Measurements from ENCODE around the gene ATG4B. TPM values are rescaled to one million over a fixed set of nuclear protein-coding genes. Genes with fewer than 3 reads are reported as not detected.

Gene ATG4B
- total and polyA plus RNA-seq, 9 of the 15 experiments (the other 6 are each of a cell fraction or from before 2014, with no cell fraction given) = 5.9 to 58.8 (median 35.6) TPM

DNA sequence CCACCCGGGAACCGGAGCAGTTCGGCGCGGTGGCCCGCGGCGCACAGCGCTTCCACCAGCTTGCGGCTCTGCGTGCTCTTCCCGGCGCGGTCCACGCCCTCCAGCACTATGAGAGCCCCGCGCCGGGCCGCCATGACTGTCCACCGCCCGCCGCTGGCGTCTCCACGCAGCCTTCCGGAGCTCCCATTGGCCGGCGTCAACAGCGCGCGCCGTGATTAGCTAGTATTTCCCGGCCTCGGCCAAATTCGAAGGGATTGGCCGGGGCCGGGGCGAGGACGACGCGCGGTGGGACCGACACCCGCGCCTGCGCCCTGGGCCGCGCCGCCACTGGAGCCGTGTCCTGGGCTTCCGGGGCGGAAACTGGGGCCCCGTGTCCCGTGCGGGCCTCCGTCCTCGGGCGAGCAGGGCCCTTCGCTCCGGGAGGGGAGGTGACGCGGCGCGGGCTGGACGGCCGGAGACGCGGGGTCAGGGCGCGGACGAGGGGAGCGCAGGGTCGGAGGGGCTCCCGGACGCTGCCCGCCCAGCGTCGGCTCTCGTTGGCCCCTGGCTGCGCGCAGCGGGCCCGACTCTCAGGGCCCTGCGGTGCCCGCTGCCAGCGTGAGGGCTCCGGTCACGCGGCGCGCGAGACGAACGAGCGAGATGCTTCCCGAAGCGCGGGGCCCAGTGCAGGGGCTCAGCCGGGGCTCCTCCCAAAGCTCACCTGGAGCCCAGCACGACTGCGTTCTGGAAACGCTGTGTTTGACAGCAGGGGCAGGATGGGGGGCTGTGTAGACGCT is 49.3 kb downstream of the ATG4B start, which contains the start of gene DTYMK (continued):
- TF ChIP-seq RBM22 (IDR thresholded peaks at IDR 0.05; ENCODE audit: low read depth, low read length, poor library complexity, severe bottlenecking) (peak; percentile 65), HCFC1 (IDR thresholded peaks at IDR 0.05; ENCODE audit: low read depth, low read length) (peak; percentile 67), ZNF263 (CRISPR knock-in tag; IDR thresholded peaks at IDR 0.05; ENCODE audit: borderline replicate concordance) (no peak), CXXC5 (CRISPR knock-in tag; IDR thresholded peaks at IDR 0.05) (peak; percentile 84), NONO (IDR thresholded peaks at IDR 0.05; ENCODE audit: low read depth in 2 of 2, low read length in 1 of 2) (peak; percentile 66 to 72), C11orf30 (IDR thresholded peaks at IDR 0.05; ENCODE audit: low read depth) (peak; percentile 94), LEF1 (IDR thresholded peaks at IDR 0.05) (no peak), NUFIP1 (IDR thresholded peaks at IDR 0.05; ENCODE audit: partially characterized antibody) (no peak), STAT5B (CRISPR knock-in tag; IDR thresholded peaks at IDR 0.05) (no peak), NFYB (IDR thresholded peaks at IDR 0.05; ENCODE audit: extremely low read depth, insufficient read length) (peak; percentile 22), NELFE (IDR thresholded peaks at IDR 0.05; ENCODE audit: insufficient read depth, insufficient read length) (no peak), FOXK2 (conservative IDR thresholded peaks at IDR 0.05 in 1 of 2, IDR thresholded peaks at IDR 0.05 in 1 of 2; ENCODE audit: low read depth in 2 of 2) (peak in 1 of 2 experiments; percentile 57; a peak in 2 of 4 replicates), HIVEP1 (CRISPR knock-in tag; IDR thresholded peaks at IDR 0.05) (no peak), SREBF2 (CRISPR knock-in tag; IDR thresholded peaks at IDR 0.05) (no peak), ZSCAN29 (IDR thresholded peaks at IDR 0.05) (peak; percentile 92), YY1 (IDR thresholded peaks at IDR 0.05; ENCODE audit: borderline replicate concordance in 1 of 3, control insufficient read depth in 1 of 3, extremely low read depth in 1 of 3, insufficient read depth in 3 of 3, insufficient read length in 1 of 3, insufficient replicate concordance in 2 of 3, low read depth in 1 of 3, low read length in 2 of 3) (peak; percentile 73 to 94 (median 90)), RHOXF2B (CRISPR knock-in tag; conservative IDR thresholded peaks at IDR 0.05) (no peak)
- TF ChIP-seq, protein P1, sequence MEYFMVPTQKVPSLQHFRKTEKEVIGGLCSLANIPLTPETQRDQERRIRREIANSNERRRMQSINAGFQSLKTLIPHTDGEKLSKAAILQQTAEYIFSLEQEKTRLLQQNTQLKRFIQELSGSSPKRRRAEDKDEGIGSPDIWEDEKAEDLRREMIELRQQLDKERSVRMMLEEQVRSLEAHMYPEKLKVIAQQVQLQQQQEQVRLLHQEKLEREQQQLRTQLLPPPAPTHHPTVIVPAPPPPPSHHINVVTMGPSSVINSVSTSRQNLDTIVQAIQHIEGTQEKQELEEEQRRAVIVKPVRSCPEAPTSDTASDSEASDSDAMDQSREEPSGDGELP (CRISPR knock-in tag; IDR thresholded peaks at IDR 0.05; ENCODE audit: borderline replicate concordance) = peak; percentile 38
- TF ChIP-seq, protein P2, sequence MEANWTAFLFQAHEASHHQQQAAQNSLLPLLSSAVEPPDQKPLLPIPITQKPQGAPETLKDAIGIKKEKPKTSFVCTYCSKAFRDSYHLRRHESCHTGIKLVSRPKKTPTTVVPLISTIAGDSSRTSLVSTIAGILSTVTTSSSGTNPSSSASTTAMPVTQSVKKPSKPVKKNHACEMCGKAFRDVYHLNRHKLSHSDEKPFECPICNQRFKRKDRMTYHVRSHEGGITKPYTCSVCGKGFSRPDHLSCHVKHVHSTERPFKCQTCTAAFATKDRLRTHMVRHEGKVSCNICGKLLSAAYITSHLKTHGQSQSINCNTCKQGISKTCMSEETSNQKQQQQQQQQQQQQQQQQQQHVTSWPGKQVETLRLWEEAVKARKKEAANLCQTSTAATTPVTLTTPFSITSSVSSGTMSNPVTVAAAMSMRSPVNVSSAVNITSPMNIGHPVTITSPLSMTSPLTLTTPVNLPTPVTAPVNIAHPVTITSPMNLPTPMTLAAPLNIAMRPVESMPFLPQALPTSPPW (CRISPR knock-in tag; IDR thresholded peaks at IDR 0.05) = peak; percentile 74
- TF ChIP-seq, protein P3, sequence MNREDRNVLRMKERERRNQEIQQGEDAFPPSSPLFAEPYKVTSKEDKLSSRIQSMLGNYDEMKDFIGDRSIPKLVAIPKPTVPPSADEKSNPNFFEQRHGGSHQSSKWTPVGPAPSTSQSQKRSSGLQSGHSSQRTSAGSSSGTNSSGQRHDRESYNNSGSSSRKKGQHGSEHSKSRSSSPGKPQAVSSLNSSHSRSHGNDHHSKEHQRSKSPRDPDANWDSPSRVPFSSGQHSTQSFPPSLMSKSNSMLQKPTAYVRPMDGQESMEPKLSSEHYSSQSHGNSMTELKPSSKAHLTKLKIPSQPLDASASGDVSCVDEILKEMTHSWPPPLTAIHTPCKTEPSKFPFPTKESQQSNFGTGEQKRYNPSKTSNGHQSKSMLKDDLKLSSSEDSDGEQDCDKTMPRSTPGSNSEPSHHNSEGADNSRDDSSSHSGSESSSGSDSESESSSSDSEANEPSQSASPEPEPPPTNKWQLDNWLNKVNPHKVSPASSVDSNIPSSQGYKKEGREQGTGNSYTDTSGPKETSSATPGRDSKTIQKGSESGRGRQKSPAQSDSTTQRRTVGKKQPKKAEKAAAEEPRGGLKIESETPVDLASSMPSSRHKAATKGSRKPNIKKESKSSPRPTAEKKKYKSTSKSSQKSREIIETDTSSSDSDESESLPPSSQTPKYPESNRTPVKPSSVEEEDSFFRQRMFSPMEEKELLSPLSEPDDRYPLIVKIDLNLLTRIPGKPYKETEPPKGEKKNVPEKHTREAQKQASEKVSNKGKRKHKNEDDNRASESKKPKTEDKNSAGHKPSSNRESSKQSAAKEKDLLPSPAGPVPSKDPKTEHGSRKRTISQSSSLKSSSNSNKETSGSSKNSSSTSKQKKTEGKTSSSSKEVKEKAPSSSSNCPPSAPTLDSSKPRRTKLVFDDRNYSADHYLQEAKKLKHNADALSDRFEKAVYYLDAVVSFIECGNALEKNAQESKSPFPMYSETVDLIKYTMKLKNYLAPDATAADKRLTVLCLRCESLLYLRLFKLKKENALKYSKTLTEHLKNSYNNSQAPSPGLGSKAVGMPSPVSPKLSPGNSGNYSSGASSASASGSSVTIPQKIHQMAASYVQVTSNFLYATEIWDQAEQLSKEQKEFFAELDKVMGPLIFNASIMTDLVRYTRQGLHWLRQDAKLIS (CRISPR knock-in tag; IDR thresholded peaks at IDR 0.05) = peak; percentile 72
